ENCODE measurements around the gene GSK3A. TPM values are rescaled to one million over a fixed set of nuclear protein-coding genes. Genes with fewer than 3 reads are reported as not detected.

The GSK3A gene
- total RNA-seq, 1 donor from 2014 or later: 56.6 TPM

Other genes with a start within 250 kb of the GSK3A start
- gene ATP1A3, start 248.4 kb downstream of the GSK3A start, total RNA-seq: 0.93 and 1.4 TPM in 2 replicates
- gene GRIK5, start 172.4 kb downstream of the GSK3A start, total RNA-seq: 3.9 TPM in 2 replicates
- 17.5 and 17.8 TPM in 2 replicates for gene ZNF574, start 166.4 kb downstream of the GSK3A start, total RNA-seq
- gene POU2F2, start 110.2 kb downstream of the GSK3A start, total RNA-seq: 64.0 and 65.8 TPM in 2 replicates
- 36.9 and 37.9 TPM in 2 replicates for gene DEDD2, start 24.9 kb downstream of the GSK3A start, total RNA-seq
- gene ZNF526, start 22.3 kb downstream of the GSK3A start, total RNA-seq: 18.4 and 18.5 TPM in 2 replicates
- gene ERF, start 12.5 kb upstream of the GSK3A start, total RNA-seq: 71.9 and 78.4 TPM in 2 replicates
- 66.9 and 68.0 TPM in 2 replicates for gene CIC, start 26.6 kb upstream of the GSK3A start, total RNA-seq
- gene PRR19, start 59.5 kb upstream of the GSK3A start, total RNA-seq: 1.0 and 1.4 TPM in 2 replicates
- gene PAFAH1B3, start 60.0 kb upstream of the GSK3A start, total RNA-seq: 48.7 and 50.1 TPM in 2 replicates
- 0.56 and 2.1 TPM in 2 replicates for gene TMEM145, start 70.7 kb upstream of the GSK3A start, total RNA-seq
- 7.5 and 7.8 TPM in 2 replicates for gene MEGF8, start 83.0 kb upstream of the GSK3A start, total RNA-seq
- gene CNFN, start 147.7 kb upstream of the GSK3A start, total RNA-seq: not detected in 2 replicates
- 32.8 and 38.5 TPM in 2 replicates for gene LIPE, start 184.8 kb upstream of the GSK3A start, total RNA-seq
- not detected in 2 replicates for gene CXCL17, start 200.3 kb upstream of the GSK3A start, total RNA-seq